Calu3 (cell line): ENCODE measurements around the gene PTPRN2. TPM values are rescaled to one million over a fixed set of nuclear protein-coding genes. Genes with fewer than 3 reads are reported as not detected.

Source experiments
- BruUV-seq: library from RNA; stranded (reverse); fragments of 400-500 nt; replicated peaks from 2 replicates; lab custom pipeline; 2021; lab: Mats Ljungman, UMichigan
- CTCF ChIA-PET: fragments of 300-600 bp; sonication (Branson Sonifier 250); formaldehyde crosslinking; loops from one replicate; lab custom pipeline; 2022; ENCODE audit warnings: antibody characterized with exemption; lab: Charles Lee
- DNase-seq: peaks from one replicate; pipeline ENCODE4 v3.0.0; 2022
- H3K27ac Mint-ChIP-seq: one replicate; pipeline ENCODE4 v1.8.0; 2022; ENCODE audit warnings: mixed read lengths; ENCODE audit not compliant: unreplicated experiment
- H3K27me3 Mint-ChIP-seq: one replicate; pipeline ENCODE4 v1.8.0; 2022; ENCODE audit warnings: mixed read lengths; ENCODE audit not compliant: unreplicated experiment
- H3K36me3 Mint-ChIP-seq: one replicate; pipeline ENCODE4 v1.8.0; 2022; ENCODE audit warnings: mild to moderate bottlenecking, moderate library complexity, mixed read lengths; ENCODE audit not compliant: insufficient read depth, unreplicated experiment
- H3K4me1 Mint-ChIP-seq: one replicate; pipeline ENCODE4 v1.8.0; 2022; ENCODE audit warnings: mild to moderate bottlenecking, low read depth, mixed read lengths; ENCODE audit not compliant: unreplicated experiment
- H3K4me3 Mint-ChIP-seq: one replicate; pipeline ENCODE4 v1.8.0; 2022; ENCODE audit warnings: mild to moderate bottlenecking, low read depth, moderate library complexity, mixed read lengths; ENCODE audit not compliant: unreplicated experiment
- H3K9me3 Mint-ChIP-seq: one replicate; pipeline ENCODE4 v1.8.0; 2022; ENCODE audit warnings: low read depth, mixed read lengths; ENCODE audit not compliant: unreplicated experiment
- CTCF ChIP-seq: fragments of 200-600 bp; IDR thresholded peaks from one replicate; pipeline ENCODE4 v1.8.0; 2022; ENCODE audit warnings: antibody characterized with exemption; ENCODE audit not compliant: unreplicated experiment
- intact Hi-C: fragments of 100-400 bp; cut with micrococcal nuclease; formaldehyde crosslinking; loops from one replicate; pipeline ENCODE4 v1.10.0; 2022; ENCODE audit not compliant: unreplicated experiment
- total RNA-seq: library from RNA; stranded (reverse); gene quantifications from 2 replicates; pipeline ENCODE4 v1.2.3, GENCODE V29; 2022

PTPRN2 gene
- total RNA-seq, 1 experiment from 2014 or later, result 2.0 TPM

GRCh38 chr7:157775021-157775559, 812.5 kb downstream of the PTPRN2 start:
- H3K27me3 Mint-ChIP-seq, result peaks cover 12% of the 10 kb centered on the region
- TF ChIP-seq CTCF, result no peak
- no TSS peak for BruUV-seq
- no peak overlapping the region for H3K4me3 Mint-ChIP-seq
- DNase-seq, result no peak
- H3K36me3 Mint-ChIP-seq, result no peaks in the 10 kb centered on the region
- no peak overlapping the region for H3K27ac Mint-ChIP-seq
- H3K9me3 Mint-ChIP-seq, result peaks cover 16% of the 10 kb centered on the region
- intact Hi-C loops, result no loop called here
- H3K4me1 Mint-ChIP-seq, result no peaks in the 10 kb centered on the region
- CTCF ChIA-PET, result no interaction called here

- no TSS peak for BruUV-seq
- DNase-seq, result no peak
- no peak overlapping the region for H3K27ac Mint-ChIP-seq
- no peaks in the 10 kb centered on the region for H3K4me1 Mint-ChIP-seq
- no peak overlapping the region for H3K4me3 Mint-ChIP-seq
- H3K36me3 Mint-ChIP-seq, result no peaks in the 10 kb centered on the region
- CTCF ChIA-PET, result no interaction called here
- intact Hi-C loops, result no loop called here
- no peak for TF ChIP-seq CTCF
- peaks cover 16% of the 10 kb centered on the region for H3K9me3 Mint-ChIP-seq
- H3K27me3 Mint-ChIP-seq, result peaks cover 12% of the 10 kb centered on the region
Observed at GRCh38 chr7:157774495-157774894, 813.1 kb downstream of the PTPRN2 start.

GRCh38 chr7:157773361-157773760, 814.3 kb downstream of the PTPRN2 start:
- TF ChIP-seq CTCF, result no peak
- BruUV-seq, result no TSS peak
- no peak for DNase-seq
- Mint-ChIP-seq H3K27ac (no peak overlapping the region), H3K9me3 (peaks cover 16% of the 10 kb centered on the region), H3K4me1 (no peaks in the 10 kb centered on the region), H3K27me3 (peaks cover 12% of the 10 kb centered on the region), H3K36me3 (no peaks in the 10 kb centered on the region), H3K4me3 (no peak overlapping the region)
- intact Hi-C loops, result no loop called here
- CTCF ChIA-PET, result interaction anchor here (0.7 kb wide), 1 partner anchor 118 kb away, joined by 3 read pairs; no protein-coding TSS in a partner anchor

GRCh38 chr7:157772486-157773130, 815.0 kb downstream of the PTPRN2 start:
- Mint-ChIP-seq H3K4me1 (no peaks in the 10 kb centered on the region), H3K27me3 (peaks cover 12% of the 10 kb centered on the region)

More at GRCh38 chr7:157772486-157773130, 815.0 kb downstream of the PTPRN2 start:
- no peak for DNase-seq
- Mint-ChIP-seq H3K9me3 (peaks cover 16% of the 10 kb centered on the region), H3K36me3 (no peaks in the 10 kb centered on the region), H3K27ac (no peak overlapping the region), H3K4me3 (no peak overlapping the region)
- CTCF ChIA-PET, result interaction anchor here (0.7 kb wide), 1 partner anchor 118 kb away, joined by 3 read pairs; no protein-coding TSS in a partner anchor
- BruUV-seq, result no TSS peak
- no peak for TF ChIP-seq CTCF
- intact Hi-C loops, result no loop called here
